VCaP (cell line): ENCODE measurements around the gene VILL.

ENCODE experiments used
- H3K27ac ChIP-seq: fragments of 450-650 bp; 2 replicates; pipeline ENCODE4 v1.5.1; 2017
- TF ChIP-seq, protein P1 (sequence below): fragments of 450-650 bp; conservative IDR thresholded peaks from 2 replicates; pipeline ENCODE4 v1.5.1; 2017; ENCODE audit warnings: mild to moderate bottlenecking, moderate library complexity

VILL gene

DNA sequence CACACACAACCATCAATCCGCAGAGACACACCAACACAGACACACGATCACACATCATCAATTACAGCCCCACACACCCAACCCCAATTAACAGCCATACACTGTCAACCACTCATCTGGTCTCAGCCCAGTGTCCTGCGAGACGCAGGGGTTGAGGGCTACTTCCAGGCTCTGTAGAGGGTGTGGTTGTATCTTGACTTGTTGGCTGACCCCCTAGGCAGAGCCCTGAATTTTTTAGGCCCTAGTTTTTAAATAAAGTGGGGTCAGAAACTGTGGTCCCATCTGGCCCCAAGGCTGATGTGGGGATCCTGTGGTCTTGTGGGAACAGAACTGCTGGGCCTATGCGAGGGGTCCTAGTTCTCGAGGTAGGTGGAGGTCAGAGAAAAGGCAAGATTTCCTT, 9.2 kb downstream of the VILL start:
- H3K27ac ChIP-seq, result peak overlapping the region; percentile 69; the same call in 1 of the 2 replicates
- TF ChIP-seq, protein P1, sequence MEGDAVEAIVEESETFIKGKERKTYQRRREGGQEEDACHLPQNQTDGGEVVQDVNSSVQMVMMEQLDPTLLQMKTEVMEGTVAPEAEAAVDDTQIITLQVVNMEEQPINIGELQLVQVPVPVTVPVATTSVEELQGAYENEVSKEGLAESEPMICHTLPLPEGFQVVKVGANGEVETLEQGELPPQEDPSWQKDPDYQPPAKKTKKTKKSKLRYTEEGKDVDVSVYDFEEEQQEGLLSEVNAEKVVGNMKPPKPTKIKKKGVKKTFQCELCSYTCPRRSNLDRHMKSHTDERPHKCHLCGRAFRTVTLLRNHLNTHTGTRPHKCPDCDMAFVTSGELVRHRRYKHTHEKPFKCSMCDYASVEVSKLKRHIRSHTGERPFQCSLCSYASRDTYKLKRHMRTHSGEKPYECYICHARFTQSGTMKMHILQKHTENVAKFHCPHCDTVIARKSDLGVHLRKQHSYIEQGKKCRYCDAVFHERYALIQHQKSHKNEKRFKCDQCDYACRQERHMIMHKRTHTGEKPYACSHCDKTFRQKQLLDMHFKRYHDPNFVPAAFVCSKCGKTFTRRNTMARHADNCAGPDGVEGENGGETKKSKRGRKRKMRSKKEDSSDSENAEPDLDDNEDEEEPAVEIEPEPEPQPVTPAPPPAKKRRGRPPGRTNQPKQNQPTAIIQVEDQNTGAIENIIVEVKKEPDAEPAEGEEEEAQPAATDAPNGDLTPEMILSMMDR, result no peak

DNA sequence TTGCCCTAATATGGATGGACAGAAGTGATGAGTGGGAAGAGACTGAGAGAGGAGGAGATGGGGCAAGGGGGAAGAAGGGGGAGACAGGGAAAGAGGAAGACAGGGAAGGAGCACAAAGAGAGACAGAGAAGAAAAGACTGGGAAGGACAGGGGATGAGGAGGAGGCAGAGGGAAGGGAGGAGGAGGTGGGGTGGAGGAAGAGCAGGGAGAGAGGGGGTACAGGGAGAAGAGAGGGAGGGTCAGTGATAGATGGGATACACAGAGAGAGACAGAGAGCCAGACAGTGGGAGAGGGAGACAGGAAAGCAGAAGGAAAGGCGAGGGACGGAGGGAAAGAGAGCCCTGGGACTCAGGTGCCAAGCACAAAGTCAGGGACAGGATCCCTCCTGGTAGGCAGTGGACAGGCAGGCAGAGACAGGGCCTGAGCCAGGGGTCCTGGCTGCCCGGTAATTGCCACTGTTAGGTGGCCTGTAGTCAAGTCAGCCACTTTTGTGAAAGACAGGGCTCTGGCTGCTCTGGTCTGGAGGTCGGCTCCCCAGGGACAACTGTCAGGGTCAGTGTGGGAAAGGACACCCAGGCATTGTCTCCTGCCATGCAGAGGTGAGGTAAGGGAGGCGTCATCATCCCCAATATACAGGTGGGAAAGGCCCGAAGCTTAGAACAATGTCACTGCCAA, 9.8 kb downstream of the VILL start:
- TF ChIP-seq, protein P1, result no peak
- peak overlapping the region; percentile 69; the same call in 1 of the 2 replicates for H3K27ac ChIP-seq

DNA sequence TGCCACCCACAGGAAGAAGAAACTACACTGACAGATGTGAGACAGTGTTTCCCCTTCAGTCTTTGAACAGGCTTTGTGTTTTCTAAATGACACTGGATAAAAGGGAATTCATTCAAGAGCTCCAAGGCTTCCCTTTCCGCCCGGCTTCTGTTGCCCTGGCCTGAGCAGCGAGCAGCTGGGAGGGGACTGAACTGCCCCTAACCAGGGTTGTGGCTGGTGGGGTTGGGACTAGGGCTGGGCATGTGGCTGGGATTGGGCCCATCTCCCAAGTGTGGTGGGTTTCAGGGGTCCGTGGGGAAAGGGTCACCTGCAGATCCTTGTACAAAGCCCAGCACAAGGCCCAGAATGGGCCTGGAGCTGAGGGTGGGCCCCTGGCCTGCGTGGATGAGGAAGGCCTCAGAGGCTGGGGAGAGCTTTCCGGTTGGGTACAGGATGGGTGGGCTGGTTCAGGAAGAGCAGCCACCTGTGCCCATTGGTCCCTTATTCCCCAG, 10.4 kb downstream of the VILL start:
- TF ChIP-seq, protein P1, result no peak
- H3K27ac ChIP-seq, result peak overlapping the region; percentile 69; the same call in 1 of the 2 replicates

DNA sequence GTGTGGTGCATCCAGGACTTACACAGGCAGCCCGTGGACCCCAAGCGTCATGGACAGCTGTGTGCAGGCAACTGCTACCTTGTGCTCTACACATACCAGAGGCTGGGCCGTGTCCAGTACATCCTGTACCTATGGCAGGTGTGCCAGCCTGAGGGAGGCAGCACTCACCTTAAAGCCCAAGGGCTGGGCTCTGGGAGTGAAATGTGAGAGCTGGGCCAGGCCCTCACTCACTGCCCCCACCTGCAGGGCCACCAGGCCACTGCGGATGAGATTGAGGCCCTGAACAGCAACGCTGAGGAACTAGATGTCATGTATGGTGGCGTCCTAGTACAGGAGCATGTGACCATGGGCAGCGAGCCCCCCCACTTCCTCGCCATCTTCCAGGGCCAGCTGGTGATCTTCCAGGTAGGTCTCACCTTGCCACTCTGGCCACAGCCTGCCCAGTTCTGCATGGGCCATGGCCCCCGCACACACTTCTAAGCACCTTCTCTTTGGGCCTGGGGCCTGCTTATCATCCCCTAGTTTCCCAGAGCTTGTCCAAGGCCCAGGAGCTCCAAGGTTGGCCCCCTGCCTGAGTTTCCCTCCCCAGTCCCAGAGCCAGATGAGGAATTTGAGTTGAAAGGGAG, 11.0 kb downstream of the VILL start:
- TF ChIP-seq, protein P1, result peak; percentile 74
- peak overlapping the region; percentile 69; the same call in 1 of the 2 replicates for H3K27ac ChIP-seq

DNA sequence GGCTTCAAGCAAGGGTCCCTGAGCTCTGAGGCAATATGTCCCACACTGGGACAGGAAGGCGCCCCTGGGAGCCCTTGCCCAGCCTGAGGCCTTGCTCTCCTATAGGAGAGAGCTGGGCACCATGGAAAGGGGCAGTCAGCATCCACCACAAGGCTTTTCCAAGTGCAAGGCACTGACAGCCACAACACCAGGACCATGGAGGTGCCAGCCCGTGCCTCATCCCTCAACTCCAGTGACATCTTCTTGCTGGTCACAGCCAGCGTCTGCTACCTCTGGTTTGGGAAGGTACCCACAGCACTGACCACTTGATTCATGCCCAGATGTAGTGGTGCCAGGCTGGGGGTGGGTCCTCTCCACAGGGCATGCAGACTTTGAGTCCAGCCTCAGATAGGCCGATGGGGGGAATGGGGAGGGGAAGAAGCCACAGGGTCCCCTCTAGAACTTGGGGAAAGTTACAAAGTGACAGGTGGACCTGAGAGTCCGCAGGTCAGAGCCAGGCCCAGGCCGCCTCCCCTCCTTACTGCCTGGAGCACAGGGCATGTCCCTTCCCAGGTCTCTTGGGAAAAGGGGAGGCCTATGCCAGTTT, 11.8 kb downstream of the VILL start:
- TF ChIP-seq, protein P1, result no peak
- H3K27ac ChIP-seq, result peak overlapping the region; percentile 69

DNA sequence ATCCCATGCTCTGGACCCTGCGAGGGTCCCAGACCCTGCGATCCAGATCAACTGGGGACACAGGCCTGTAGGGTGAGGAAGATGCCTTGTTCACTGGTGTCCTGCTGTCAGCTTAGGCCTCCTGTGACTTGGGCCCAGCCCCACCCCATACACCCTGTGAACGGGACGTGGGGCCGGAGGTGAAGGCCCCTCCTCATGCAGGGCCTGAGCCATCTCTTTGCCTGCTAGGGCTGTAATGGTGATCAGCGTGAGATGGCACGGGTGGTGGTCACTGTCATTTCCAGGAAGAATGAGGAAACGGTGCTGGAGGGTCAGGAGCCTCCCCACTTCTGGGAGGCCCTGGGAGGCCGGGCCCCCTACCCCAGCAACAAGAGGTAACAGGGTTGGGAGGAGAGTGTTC, 12.4 kb downstream of the VILL start:
- TF ChIP-seq, protein P1, result 0 out of 2 replicates have a peak, but pooled peaks have one; percentile 3
- peak overlapping the region; percentile 69 for H3K27ac ChIP-seq

DNA sequence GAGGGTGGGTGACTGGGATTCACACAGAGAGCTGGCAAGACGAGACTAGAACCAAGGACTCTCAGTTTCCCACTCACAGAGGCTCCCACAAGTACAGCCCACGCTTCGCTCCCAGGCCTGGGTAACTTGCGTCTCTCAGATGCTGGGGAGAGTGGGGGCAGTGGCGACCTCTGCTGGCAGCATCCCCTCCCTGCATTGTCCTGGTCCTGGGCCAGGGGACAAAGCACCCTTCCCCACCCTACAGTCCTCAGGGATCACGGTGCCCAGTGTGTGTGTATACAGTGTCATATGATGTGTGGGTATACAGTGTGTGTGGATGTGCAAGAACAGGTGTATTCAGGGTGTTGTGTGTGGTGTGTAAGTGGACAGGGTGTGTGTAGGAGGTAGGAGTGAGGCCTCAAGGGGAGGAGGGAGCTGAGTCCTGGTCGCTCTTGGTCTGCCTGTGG, 12.8 kb downstream of the VILL start:
- peak overlapping the region; percentile 69 for H3K27ac ChIP-seq

More for the DNA sequence above, 12.8 kb downstream of the VILL start:
- TF ChIP-seq, protein P1, result peak; percentile 97
